ENCODE measurements around the gene GNAI1. TPM values are rescaled to one million over a fixed set of nuclear protein-coding genes. Genes with fewer than 3 reads are reported as not detected.

The GNAI1 gene
- total RNA-seq, 1 donor: 73.8 TPM

DNA sequence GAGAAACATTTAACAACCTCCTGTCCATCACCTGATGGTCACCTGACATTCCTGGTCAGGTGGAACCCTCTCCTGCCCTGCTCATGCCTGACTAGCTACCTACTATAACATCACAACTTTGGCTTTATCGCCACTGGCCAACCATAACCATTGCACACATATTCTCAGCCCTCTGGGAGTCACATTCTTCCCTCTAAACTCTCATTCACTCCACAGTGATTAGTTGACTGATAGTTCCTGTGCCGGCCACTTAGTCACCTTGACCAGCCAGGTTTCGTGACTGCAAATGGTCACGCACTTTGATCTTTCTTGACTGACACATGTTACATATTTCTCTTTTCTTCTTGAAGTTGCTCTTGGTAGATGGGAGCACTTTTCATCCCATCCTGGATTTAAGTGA, 50.1 kb downstream of the GNAI1 start:
- TF ChIP-seq, protein P1, sequence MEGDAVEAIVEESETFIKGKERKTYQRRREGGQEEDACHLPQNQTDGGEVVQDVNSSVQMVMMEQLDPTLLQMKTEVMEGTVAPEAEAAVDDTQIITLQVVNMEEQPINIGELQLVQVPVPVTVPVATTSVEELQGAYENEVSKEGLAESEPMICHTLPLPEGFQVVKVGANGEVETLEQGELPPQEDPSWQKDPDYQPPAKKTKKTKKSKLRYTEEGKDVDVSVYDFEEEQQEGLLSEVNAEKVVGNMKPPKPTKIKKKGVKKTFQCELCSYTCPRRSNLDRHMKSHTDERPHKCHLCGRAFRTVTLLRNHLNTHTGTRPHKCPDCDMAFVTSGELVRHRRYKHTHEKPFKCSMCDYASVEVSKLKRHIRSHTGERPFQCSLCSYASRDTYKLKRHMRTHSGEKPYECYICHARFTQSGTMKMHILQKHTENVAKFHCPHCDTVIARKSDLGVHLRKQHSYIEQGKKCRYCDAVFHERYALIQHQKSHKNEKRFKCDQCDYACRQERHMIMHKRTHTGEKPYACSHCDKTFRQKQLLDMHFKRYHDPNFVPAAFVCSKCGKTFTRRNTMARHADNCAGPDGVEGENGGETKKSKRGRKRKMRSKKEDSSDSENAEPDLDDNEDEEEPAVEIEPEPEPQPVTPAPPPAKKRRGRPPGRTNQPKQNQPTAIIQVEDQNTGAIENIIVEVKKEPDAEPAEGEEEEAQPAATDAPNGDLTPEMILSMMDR (IDR thresholded peaks at IDR 0.05; ENCODE audit: insufficient read depth, low read depth, low read length): no peak
- DNase-seq (ENCODE audit: low read depth): no peak
- H3K4me3 ChIP-seq (ENCODE audit: low read depth, low read length): no peak overlapping the region

DNA sequence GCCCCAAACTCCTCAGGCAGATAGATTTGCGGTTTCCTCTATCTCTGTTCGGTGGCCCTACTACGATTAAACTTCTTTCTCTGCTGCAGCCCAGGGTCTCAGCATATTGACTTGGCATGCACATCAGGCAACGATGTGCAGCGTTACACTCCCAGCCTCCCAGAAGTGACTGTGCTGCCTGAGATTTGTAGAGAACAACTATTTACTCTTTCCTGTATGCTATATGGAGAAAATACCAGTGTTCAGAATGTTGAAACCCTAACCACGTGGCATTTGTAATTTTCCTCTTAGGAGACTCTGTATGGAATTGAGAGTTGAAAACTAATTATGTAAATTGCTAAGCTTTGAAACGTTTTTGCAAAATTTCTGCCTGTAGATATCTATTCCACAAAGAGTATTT, 50.9 kb downstream of the GNAI1 start:
- TF ChIP-seq, protein P1 (IDR thresholded peaks at IDR 0.05; ENCODE audit: insufficient read depth, low read depth, low read length): no peak
- no peak overlapping the region for H3K4me3 ChIP-seq (ENCODE audit: low read depth, low read length)
- DNase-seq (ENCODE audit: low read depth): peak; percentile 35

DNA sequence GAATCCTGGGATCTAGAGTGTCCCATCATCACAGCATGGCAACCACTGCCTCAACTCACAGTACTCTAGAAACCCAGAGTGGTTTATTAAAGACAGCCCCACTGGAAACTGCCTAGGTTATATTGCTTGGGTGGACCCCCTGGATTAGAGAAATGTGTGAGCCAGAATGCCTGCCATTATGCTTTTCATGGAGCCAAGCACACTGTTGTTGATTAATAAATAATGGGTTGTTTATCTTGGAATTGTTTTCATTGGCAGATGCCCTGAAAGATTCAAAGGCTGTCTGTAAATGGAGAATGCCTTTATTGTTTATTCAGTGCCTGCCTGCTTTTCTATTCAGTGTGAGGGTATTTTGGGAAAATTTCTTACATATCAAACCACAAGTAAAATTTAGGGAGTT, 52.1 kb downstream of the GNAI1 start:
- H3K4me3 ChIP-seq (ENCODE audit: low read depth, low read length): no peak overlapping the region
- no peak for DNase-seq (ENCODE audit: low read depth)
- TF ChIP-seq, protein P1 (IDR thresholded peaks at IDR 0.05; ENCODE audit: insufficient read depth, low read depth, low read length): no peak

DNA sequence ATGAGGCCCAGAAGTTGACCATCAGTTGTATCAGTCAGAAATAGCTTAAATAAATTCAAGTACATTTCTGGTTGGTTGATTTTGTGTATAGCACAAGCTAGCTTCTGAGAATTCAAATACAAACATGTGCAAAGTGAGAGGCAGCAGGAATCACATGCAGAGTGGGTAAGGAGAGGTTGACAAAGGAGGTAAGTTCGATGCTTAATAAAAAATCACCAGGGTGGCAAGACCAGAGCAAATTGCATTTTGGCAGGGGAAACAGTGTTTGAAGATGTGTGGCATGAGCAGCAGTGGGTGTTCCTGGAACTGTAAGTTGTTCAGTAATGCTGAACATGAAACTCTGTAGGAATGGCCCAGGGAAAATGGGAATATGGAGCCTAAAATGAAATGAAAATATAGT, 52.6 kb downstream of the GNAI1 start:
- H3K4me3 ChIP-seq (ENCODE audit: low read depth, low read length): no peak overlapping the region
- no peak for DNase-seq (ENCODE audit: low read depth)
- TF ChIP-seq, protein P1 (IDR thresholded peaks at IDR 0.05; ENCODE audit: insufficient read depth, low read depth, low read length): no peak

DNA sequence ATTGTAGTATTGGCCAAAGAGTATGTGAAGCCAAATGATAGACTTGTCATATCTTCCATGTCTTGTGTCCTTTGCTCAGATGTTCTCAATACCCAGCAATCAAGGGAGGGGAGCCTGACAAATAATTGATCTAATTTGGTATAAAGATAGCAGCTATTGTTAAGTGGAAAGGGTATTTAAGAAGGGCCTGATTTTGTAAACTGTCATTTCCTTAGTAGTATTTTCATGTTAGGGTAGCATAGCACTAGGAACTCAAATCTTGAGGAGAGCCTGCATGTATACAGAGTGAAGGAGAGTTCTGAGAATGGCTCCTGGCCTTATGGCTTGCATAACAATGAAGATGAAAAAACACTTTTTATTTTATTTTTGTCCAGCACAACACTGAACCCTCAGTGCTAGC, 53.1 kb downstream of the GNAI1 start:
- TF ChIP-seq, protein P1 (IDR thresholded peaks at IDR 0.05; ENCODE audit: insufficient read depth, low read depth, low read length): no peak
- no peak for DNase-seq (ENCODE audit: low read depth)
- H3K4me3 ChIP-seq (ENCODE audit: low read depth, low read length): no peak overlapping the region

DNA sequence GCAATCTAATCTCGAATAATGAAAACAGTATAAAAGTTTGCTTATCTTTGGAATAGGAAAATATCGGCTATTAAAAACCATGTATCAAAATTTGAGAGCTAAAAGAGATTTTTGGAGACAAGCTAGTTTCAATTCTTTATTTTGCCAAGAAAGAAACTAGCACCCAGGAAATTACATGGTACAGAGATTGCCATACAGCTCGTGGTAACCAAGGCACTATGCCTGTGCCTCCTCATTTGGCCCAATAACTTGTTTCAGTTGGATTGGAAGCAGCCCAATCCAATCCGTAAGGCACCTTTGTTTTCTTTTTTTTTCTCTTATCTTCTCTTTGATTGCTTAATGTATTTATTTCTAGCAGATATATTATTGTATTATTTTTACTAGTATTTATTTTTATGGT, 55.0 kb downstream of the GNAI1 start:
- no peak for DNase-seq (ENCODE audit: low read depth)
- no peak overlapping the region for H3K4me3 ChIP-seq (ENCODE audit: low read depth, low read length)
- TF ChIP-seq, protein P1 (IDR thresholded peaks at IDR 0.05; ENCODE audit: insufficient read depth, low read depth, low read length): no peak

DNA sequence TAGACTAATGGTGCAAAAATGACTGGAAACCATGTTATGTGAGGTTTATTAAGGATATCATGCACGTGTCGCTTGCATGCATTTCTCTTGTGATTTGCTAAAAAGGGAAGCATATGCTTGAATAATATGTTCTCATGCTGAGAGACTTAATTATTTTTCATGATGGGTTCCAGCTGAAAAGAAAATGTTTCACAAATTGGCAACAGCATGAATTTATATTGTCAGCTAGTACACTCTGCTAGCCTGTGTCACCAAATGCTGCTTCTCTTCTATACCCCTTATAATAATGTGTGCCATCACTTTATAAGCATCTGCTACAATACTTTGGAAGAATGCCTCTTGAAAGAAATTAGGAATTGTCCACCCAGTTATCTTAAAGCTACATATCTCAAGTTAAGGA, 63.0 kb downstream of the GNAI1 start:
- TF ChIP-seq, protein P1 (IDR thresholded peaks at IDR 0.05; ENCODE audit: insufficient read depth, low read depth, low read length): no peak
- no peak overlapping the region for H3K4me3 ChIP-seq (ENCODE audit: low read depth, low read length)
- DNase-seq (ENCODE audit: low read depth): no peak

Data from fibroblast of villous mesenchyme (primary cell).